DND-41 (cell line): ENCODE data around the gene WNT10A.

ENCODE experiments used
- EZH2 ChIP-seq: IDR thresholded peaks from 3 replicates; pipeline ENCODE4 v1.6.1; 2012; ENCODE audit warnings: borderline replicate concordance, low read depth, mild to moderate bottlenecking, moderate library complexity, low read length, inconsistent platforms; ENCODE audit not compliant: severe bottlenecking
- TF ChIP-seq, protein P1 (sequence below): IDR thresholded peaks from 2 replicates; pipeline ENCODE4 v1.5.1; 2012; ENCODE audit warnings: borderline replicate concordance, low read length, moderate library complexity, mild to moderate bottlenecking; ENCODE audit not compliant: poor library complexity, severe bottlenecking; ENCODE audit errors: extremely low read depth

DNA sequence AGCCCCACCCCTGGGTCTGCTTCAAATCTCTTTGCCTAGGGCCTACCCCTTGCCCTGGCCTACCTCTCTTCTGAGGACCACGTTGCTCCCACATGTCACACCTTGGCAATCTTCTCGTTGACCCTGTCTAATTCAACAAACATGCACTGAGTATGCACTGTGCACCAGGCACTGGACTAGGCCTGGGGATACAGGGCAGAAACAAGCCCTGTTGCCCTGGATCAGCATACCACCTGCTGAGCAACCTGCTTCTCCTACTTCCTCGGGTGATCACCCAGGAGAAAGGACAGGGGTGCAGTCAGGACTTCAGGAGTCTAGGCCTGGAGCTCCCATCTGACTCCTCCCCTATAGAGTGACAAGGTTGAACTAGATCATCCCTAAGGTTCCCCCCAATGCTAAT lies 9.7 kb downstream of the WNT10A start:
- TF ChIP-seq, protein P1, sequence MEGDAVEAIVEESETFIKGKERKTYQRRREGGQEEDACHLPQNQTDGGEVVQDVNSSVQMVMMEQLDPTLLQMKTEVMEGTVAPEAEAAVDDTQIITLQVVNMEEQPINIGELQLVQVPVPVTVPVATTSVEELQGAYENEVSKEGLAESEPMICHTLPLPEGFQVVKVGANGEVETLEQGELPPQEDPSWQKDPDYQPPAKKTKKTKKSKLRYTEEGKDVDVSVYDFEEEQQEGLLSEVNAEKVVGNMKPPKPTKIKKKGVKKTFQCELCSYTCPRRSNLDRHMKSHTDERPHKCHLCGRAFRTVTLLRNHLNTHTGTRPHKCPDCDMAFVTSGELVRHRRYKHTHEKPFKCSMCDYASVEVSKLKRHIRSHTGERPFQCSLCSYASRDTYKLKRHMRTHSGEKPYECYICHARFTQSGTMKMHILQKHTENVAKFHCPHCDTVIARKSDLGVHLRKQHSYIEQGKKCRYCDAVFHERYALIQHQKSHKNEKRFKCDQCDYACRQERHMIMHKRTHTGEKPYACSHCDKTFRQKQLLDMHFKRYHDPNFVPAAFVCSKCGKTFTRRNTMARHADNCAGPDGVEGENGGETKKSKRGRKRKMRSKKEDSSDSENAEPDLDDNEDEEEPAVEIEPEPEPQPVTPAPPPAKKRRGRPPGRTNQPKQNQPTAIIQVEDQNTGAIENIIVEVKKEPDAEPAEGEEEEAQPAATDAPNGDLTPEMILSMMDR, result no peak
- no peak for TF ChIP-seq EZH2
